IMR-90 (cell line): ENCODE data around the gene FEM1A.

ENCODE experiments used
- POLR2A ChIP-seq: IDR thresholded peaks from 2 replicates; pipeline ENCODE4 v1.6.1; 2012; ENCODE audit warnings: mild to moderate bottlenecking, low read depth, low read length
- SMC3 ChIP-seq: fragments of 150-350 bp; IDR thresholded peaks from 2 replicates; pipeline ENCODE4 v1.6.1; 2016; ENCODE audit warnings: low read depth, mild to moderate bottlenecking, antibody characterized with exemption, low read length, moderate library complexity
- TF ChIP-seq, protein P1 (sequence below): conservative IDR thresholded peaks from 2 replicates; pipeline ENCODE4 v1.5.1; 2012; ENCODE audit warnings: mild to moderate bottlenecking, low read depth, low read length, improper control_type of control experiment

DNA sequence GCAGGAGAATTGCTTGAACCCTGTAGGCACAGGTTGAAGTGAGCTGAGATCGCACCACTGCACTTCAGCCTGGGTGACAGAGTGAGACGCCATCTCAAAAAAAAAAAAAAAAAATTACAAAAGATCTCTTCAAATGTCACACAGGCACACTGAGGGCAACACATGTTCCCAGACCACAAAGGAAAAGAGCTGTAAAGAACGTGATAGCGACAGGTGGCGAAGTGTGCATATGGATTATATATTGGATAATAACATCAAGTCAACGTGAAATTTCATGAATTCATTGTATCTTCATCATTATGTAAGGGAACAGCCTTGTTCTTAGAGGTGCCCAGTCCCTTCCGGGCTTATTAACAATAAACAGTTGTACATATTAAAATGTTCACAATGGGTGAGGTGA is 36.1 kb upstream of the FEM1A start:
- TF ChIP-seq, protein P1, sequence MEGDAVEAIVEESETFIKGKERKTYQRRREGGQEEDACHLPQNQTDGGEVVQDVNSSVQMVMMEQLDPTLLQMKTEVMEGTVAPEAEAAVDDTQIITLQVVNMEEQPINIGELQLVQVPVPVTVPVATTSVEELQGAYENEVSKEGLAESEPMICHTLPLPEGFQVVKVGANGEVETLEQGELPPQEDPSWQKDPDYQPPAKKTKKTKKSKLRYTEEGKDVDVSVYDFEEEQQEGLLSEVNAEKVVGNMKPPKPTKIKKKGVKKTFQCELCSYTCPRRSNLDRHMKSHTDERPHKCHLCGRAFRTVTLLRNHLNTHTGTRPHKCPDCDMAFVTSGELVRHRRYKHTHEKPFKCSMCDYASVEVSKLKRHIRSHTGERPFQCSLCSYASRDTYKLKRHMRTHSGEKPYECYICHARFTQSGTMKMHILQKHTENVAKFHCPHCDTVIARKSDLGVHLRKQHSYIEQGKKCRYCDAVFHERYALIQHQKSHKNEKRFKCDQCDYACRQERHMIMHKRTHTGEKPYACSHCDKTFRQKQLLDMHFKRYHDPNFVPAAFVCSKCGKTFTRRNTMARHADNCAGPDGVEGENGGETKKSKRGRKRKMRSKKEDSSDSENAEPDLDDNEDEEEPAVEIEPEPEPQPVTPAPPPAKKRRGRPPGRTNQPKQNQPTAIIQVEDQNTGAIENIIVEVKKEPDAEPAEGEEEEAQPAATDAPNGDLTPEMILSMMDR, result no peak
- no peak for TF ChIP-seq POLR2A
- TF ChIP-seq SMC3, result no peak
